Uterus (tissue), 2 donors: ENCODE data around the gene KRT1.

Experiments used
- POLR2A ChIP-seq, 2 donors: fragments of 450-650 bp; IDR thresholded peaks; one replicate each; pipeline ENCODE4 v1.6.1; 2016; ENCODE audit warnings: antibody characterized with exemption in 2 of 2, mild to moderate bottlenecking in 1 of 2, moderate library complexity in 1 of 2
- TF ChIP-seq, protein P1 (sequence below), 4 experiments: fragments of 200-600 bp in 2 of 4; fragments of 450-650 bp in 2 of 4; sonication (generic) in 2 of 4; IDR thresholded peaks; one replicate each; pipeline ENCODE4 v1.5.1; 2016 to 2019; ENCODE audit warnings: antibody characterized with exemption in 4 of 4, mild to moderate bottlenecking in 2 of 4, moderate library complexity in 1 of 4

GRCh38 chr12:52672321-52672933 is 7.8 kb downstream of the KRT1 start:
- no peak for TF ChIP-seq POLR2A (IDR thresholded peaks at IDR 0.05)
- TF ChIP-seq, protein P1, sequence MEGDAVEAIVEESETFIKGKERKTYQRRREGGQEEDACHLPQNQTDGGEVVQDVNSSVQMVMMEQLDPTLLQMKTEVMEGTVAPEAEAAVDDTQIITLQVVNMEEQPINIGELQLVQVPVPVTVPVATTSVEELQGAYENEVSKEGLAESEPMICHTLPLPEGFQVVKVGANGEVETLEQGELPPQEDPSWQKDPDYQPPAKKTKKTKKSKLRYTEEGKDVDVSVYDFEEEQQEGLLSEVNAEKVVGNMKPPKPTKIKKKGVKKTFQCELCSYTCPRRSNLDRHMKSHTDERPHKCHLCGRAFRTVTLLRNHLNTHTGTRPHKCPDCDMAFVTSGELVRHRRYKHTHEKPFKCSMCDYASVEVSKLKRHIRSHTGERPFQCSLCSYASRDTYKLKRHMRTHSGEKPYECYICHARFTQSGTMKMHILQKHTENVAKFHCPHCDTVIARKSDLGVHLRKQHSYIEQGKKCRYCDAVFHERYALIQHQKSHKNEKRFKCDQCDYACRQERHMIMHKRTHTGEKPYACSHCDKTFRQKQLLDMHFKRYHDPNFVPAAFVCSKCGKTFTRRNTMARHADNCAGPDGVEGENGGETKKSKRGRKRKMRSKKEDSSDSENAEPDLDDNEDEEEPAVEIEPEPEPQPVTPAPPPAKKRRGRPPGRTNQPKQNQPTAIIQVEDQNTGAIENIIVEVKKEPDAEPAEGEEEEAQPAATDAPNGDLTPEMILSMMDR (IDR thresholded peaks at IDR 0.05): no peak
